Suprapubic skin (tissue), 4 donors: Measurements from ENCODE around the gene TMEM174.

Source experiments
- EP300 ChIP-seq: sonication (generic); formaldehyde crosslinking; IDR thresholded peaks from one replicate; pipeline ENCODE4 v1.6.1; 2017; ENCODE audit warnings: antibody characterized with exemption
- POLR2A ChIP-seq, 2 donors: fragments of 450-650 bp; IDR thresholded peaks; one replicate each; pipeline ENCODE4 v1.6.1; 2017; ENCODE audit warnings: antibody characterized with exemption in 2 of 2, mild to moderate bottlenecking in 2 of 2, moderate library complexity in 2 of 2
- POLR2AphosphoS5 ChIP-seq, 3 donors: sonication (generic); formaldehyde crosslinking; IDR thresholded peaks; one replicate each; pipeline ENCODE4 v1.6.1; 2017; ENCODE audit warnings: antibody characterized with exemption in 3 of 3
- TF ChIP-seq, protein P1 (sequence below), 2 donors: fragments of 200-600 bp in 1 of 2; fragments of 450-650 bp in 1 of 2; sonication (generic) in 1 of 2; IDR thresholded peaks; one replicate each; pipeline ENCODE4 v1.5.1; 2016 to 2019; ENCODE audit warnings: antibody characterized with exemption in 2 of 2, mild to moderate bottlenecking in 1 of 2, moderate library complexity in 1 of 2

DNA sequence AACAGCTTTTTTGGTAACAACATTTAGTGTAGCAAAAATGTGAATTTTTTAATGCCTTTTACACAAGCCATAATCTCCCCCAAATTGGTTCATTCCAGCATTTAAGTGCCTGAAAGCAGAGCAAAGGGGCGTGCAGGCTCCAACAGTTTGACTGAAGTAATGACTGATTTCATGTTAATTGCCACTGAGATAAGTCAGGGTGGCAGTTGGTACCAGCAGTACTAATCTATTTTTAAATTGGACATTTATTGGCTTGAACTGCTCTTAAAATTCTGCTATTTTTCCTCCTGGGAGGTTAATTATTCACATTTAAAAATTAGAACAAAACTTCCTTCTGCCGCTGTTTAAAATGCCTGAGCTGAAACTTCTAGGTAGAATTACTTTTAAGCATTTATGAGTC is 40.2 kb upstream of the TMEM174 start:
- TF ChIP-seq POLR2A (IDR thresholded peaks at IDR 0.05) (no peak), POLR2AphosphoS5 (IDR thresholded peaks at IDR 0.05) (no peak), EP300 (no peak)
- TF ChIP-seq, protein P1, sequence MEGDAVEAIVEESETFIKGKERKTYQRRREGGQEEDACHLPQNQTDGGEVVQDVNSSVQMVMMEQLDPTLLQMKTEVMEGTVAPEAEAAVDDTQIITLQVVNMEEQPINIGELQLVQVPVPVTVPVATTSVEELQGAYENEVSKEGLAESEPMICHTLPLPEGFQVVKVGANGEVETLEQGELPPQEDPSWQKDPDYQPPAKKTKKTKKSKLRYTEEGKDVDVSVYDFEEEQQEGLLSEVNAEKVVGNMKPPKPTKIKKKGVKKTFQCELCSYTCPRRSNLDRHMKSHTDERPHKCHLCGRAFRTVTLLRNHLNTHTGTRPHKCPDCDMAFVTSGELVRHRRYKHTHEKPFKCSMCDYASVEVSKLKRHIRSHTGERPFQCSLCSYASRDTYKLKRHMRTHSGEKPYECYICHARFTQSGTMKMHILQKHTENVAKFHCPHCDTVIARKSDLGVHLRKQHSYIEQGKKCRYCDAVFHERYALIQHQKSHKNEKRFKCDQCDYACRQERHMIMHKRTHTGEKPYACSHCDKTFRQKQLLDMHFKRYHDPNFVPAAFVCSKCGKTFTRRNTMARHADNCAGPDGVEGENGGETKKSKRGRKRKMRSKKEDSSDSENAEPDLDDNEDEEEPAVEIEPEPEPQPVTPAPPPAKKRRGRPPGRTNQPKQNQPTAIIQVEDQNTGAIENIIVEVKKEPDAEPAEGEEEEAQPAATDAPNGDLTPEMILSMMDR (IDR thresholded peaks at IDR 0.05): no peak
